H1 (cell line): Measurements from ENCODE around the gene PFDN6. TPM values are rescaled to one million over a fixed set of nuclear protein-coding genes. Genes with fewer than 3 reads are reported as not detected.

Experiments used
- polyA plus RNA-seq, 7 experiments: library from polyadenylated mRNA; depleted of rRNA in 3 of 7; stranded (reverse) in 5 of 7; unstranded in 2 of 7; fragments of >200 nt in 5 of 7; fragments of 200-250 nt in 2 of 7; gene quantifications; 1 replicate in 5 of 7; 2 replicates in 1 of 7; 4 replicates in 1 of 7; pipeline versions ENCODE4 v1.2.1 to v1.2.3, GENCODE V29; 2011 to 2013; ENCODE audit warnings: missing spikeins in 2 of 7, mixed read lengths in 2 of 7
- total RNA-seq: library from RNA; stranded (reverse); fragmentation: NEBNext Ultra II Directional; extraction: Animal tissue kit (Norgen Biotek cat#: 25700); gene quantifications from 2 replicates; pipeline ENCODE4 v1.2.1, GENCODE V29; 2021
- TF ChIP-seq, protein P1 (sequence below): fragments of 300-600 bp; sonication (generic); IDR thresholded peaks from 2 replicates; pipeline ENCODE4 v1.7.1; 2012; ENCODE audit warnings: low read length, moderate library complexity, mild to moderate bottlenecking, inconsistent platforms; ENCODE audit not compliant: insufficient replicate concordance

Gene PFDN6
- total and polyA plus RNA-seq, 2 of the 8 experiments (the other 6 are each of a cell fraction or from before 2014, with no cell fraction given) = 32.0 to 95.7 TPM

DNA sequence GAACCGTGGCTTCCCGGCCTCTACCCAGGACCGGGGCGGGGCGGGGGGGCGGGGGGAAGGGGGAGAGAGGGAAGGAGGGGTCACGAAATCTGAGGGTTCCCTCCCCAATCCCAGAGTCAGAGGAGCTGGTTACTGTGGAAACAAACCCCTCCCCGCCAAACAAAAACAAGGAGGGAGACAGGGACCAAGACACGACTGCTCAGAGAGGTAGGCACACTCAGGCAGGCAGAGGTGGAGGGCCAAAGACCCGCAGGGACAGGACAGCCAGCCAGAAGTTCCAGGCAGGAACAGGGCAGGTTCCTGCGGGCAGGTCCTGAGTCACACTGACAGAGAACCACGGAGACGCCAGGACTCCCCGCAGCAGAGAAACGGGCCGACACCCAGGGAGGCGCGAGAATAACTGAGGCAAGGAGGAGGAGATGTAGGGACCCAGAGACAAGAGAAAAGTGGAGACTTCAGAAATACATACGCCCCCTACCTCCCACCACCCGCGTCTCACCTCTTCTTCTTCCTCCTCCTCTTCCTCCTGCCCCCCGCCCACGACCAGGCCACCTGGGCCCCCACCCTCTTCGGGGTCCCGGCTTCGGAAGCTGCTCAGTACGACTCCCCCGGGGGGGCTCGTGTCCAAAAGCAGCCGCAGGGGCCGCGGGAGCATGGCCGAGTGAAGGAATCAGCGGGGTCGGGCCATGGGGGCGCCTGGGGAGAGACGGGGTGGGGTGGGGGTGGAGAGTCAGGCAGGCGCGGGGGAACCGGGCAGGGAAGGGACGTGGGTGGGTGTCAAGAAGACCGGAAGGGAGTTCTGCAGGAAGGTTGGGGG is 8.8 kb downstream of the PFDN6 start (continued):
- TF ChIP-seq, protein P1, sequence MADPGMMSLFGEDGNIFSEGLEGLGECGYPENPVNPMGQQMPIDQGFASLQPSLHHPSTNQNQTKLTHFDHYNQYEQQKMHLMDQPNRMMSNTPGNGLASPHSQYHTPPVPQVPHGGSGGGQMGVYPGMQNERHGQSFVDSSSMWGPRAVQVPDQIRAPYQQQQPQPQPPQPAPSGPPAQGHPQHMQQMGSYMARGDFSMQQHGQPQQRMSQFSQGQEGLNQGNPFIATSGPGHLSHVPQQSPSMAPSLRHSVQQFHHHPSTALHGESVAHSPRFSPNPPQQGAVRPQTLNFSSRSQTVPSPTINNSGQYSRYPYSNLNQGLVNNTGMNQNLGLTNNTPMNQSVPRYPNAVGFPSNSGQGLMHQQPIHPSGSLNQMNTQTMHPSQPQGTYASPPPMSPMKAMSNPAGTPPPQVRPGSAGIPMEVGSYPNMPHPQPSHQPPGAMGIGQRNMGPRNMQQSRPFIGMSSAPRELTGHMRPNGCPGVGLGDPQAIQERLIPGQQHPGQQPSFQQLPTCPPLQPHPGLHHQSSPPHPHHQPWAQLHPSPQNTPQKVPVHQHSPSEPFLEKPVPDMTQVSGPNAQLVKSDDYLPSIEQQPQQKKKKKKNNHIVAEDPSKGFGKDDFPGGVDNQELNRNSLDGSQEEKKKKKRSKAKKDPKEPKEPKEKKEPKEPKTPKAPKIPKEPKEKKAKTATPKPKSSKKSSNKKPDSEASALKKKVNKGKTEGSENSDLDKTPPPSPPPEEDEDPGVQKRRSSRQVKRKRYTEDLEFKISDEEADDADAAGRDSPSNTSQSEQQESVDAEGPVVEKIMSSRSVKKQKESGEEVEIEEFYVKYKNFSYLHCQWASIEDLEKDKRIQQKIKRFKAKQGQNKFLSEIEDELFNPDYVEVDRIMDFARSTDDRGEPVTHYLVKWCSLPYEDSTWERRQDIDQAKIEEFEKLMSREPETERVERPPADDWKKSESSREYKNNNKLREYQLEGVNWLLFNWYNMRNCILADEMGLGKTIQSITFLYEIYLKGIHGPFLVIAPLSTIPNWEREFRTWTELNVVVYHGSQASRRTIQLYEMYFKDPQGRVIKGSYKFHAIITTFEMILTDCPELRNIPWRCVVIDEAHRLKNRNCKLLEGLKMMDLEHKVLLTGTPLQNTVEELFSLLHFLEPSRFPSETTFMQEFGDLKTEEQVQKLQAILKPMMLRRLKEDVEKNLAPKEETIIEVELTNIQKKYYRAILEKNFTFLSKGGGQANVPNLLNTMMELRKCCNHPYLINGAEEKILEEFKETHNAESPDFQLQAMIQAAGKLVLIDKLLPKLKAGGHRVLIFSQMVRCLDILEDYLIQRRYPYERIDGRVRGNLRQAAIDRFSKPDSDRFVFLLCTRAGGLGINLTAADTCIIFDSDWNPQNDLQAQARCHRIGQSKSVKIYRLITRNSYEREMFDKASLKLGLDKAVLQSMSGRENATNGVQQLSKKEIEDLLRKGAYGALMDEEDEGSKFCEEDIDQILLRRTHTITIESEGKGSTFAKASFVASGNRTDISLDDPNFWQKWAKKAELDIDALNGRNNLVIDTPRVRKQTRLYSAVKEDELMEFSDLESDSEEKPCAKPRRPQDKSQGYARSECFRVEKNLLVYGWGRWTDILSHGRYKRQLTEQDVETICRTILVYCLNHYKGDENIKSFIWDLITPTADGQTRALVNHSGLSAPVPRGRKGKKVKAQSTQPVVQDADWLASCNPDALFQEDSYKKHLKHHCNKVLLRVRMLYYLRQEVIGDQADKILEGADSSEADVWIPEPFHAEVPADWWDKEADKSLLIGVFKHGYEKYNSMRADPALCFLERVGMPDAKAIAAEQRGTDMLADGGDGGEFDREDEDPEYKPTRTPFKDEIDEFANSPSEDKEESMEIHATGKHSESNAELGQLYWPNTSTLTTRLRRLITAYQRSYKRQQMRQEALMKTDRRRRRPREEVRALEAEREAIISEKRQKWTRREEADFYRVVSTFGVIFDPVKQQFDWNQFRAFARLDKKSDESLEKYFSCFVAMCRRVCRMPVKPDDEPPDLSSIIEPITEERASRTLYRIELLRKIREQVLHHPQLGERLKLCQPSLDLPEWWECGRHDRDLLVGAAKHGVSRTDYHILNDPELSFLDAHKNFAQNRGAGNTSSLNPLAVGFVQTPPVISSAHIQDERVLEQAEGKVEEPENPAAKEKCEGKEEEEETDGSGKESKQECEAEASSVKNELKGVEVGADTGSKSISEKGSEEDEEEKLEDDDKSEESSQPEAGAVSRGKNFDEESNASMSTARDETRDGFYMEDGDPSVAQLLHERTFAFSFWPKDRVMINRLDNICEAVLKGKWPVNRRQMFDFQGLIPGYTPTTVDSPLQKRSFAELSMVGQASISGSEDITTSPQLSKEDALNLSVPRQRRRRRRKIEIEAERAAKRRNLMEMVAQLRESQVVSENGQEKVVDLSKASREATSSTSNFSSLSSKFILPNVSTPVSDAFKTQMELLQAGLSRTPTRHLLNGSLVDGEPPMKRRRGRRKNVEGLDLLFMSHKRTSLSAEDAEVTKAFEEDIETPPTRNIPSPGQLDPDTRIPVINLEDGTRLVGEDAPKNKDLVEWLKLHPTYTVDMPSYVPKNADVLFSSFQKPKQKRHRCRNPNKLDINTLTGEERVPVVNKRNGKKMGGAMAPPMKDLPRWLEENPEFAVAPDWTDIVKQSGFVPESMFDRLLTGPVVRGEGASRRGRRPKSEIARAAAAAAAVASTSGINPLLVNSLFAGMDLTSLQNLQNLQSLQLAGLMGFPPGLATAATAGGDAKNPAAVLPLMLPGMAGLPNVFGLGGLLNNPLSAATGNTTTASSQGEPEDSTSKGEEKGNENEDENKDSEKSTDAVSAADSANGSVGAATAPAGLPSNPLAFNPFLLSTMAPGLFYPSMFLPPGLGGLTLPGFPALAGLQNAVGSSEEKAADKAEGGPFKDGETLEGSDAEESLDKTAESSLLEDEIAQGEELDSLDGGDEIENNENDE = no peak
